GM21367 (cell line): ENCODE data around the gene ZNF778.
"Not testable (repeated sequence)": the region's sequence is repeated elsewhere in the genome, so short reads cannot be mapped to it uniquely, and the experiment has no call there.

Experiments
- ATAC-seq: cut with Tn5 transposase; IDR thresholded peaks from one replicate; pipeline ENCODE4 v1.9.1; 2021; ENCODE audit not compliant: unreplicated experiment

Gene ZNF778

DNA sequence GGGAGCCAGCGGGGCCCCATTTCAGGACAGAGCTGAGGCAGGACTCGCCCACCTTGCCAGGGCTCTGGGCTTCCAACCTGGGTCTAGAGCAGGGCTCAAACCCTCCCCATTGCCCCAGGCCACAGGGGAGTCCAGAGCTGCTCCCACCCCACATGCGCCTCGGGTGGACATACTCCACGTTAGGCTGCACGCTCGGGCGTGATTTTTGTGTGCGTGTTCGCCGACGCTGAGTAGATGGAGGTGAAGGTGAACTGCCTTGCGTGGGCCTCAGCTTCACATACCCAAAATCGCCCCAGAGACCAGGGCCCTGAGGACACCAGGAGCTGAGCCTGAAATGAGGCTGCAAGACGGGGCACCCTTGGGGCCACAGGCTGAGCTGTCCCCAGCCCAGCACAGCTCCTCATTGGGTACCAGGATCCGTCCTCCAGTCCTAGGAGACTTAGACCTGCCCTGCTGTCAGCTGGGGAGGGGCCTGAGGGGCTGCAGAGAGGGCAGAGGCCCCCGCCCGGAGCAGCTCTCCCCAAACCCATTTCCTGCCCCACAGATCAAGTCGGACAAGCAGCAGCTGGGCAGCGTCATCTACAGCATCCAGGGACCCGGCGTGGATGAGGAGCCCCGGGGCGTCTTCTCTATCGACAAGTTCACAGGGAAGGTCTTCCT is 37.7 kb upstream of the ZNF778 start:
- no peak for ATAC-seq

DNA sequence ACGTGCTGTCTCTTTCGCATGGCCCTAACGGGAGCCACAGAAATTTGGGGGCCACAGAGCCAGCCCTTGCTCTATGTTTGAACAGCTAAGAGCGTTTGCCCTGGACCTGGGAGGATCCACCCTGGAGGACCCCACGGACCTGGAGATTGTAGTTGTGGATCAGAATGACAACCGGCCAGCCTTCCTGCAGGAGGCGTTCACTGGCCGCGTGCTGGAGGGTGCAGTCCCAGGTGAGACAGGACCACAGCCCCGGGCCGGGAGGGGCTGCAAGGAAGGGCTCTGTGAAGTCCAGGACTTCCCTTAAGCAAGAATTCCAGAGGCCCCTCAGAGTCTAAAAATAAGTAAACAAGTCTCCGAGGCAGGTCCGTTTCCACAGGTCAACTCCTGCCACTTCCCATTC is 34.0 kb upstream of the ZNF778 start:
- no peak for ATAC-seq

- ATAC-seq, result no peak
Measured at GRCh38 chr16:89183975-89184676, 33.4 kb upstream of the ZNF778 start.

DNA sequence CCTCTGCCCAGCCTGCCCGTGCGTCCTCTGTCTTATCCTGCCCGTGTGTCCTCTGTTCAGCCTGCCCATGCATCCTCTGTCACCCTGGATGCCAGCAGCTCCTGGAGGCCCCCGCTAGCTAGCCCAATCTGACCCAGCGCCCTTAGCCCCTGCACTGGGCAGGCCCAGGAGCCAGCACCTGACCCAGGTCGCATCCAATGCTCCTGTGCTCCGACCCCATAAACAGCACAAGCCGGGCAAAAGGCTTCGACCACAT is 32.9 kb upstream of the ZNF778 start:
- ATAC-seq, result no peak

- no peak for ATAC-seq
Measured at GRCh38 chr16:89184933-89185794, 32.3 kb upstream of the ZNF778 start.

DNA sequence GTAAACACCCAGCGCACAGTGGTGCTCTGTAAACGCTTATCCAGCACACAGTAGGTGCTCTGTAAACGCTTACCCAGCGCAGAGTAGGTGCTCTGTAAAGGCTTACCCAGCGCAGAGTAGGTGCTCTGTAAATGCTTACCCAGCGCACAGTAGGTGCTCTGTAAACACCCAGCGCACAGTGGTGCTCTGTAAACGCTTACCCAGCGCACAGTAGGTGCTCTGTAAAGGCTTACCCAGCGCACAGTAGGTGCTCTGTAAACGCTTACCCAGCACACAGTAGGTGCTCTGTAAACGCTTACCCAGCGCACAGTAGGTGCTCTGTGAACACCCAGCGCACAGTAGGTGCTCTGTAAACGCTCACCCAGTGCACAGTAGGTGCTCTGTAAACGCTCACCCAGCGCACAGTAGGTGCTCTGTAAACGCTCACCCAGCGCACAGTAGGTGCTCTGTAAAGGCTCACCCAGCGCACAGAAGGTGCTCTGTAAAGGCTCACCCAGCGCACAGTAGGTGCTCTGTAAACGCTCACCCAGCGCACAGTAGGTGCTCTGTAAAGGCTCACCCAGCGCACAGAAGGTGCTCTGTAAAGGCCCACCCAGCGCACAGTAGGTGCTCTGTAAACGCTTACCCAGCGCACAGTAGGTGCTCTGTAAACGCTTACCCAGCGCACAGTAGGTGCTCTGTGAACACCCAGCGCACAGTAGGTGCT is 31.5 kb upstream of the ZNF778 start:
- not testable (repeated sequence) for ATAC-seq

DNA sequence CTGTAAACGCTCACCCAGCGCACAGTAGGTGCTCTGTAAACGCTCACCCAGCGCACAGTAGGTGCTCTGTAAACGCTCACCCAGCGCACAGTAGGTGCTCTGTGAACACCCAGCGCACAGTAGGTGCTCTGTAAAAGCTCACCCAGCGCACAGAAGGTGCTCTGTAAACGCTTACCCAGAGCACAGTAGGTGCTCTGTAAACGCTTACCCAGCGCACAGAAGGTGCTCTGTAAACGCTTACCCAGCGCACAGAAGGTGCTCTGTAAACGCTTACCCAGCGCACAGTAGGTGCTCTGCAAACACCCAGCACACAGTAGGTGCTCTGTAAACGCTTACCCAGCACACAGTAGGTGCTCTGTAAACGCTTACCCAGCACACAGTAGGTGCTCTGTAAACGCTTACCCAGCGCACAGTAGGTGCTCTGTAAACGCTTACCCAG is 30.9 kb upstream of the ZNF778 start:
- not testable (repeated sequence) for ATAC-seq

GRCh38 chr16:89187032-89187769 is 30.3 kb upstream of the ZNF778 start:
- ATAC-seq, result no peak

- ATAC-seq, result no peak
Measured at GRCh38 chr16:89187770-89188392, 29.6 kb upstream of the ZNF778 start.

DNA sequence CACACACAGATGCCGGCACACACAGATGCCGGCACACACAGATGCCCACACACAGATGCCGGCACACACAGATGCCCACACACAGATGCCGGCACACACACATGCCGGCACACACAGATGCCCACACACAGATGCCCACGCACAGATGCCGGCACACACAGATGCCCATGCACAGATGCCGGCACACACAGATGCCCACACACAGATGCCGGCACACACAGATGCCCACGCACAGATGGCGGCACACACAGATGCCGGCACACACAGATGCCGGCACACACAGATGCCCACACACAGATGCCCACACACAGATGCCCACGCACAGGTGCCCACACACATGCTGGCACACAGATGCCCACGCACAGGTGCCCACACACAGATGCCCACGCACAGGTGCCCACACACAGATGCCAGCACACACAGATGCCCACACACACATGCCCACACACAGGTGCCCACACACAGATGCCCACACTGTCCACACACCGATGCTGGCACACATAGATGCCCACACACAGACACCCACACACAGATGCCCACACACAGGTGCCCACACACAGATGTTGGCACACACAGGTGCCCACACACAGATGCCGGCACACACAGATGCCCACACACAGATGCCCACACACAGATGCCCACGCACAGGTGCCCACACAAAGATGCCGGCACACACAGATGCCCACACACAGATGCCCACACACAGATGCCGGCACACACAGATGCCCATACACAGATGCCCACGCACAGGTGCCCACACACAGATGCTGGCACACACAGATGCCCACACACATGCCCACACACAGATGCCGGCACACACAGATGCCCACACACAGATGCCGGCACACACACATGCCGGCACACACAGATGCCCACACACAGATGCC is 28.8 kb upstream of the ZNF778 start:
- not testable (repeated sequence) for ATAC-seq

- ATAC-seq, result no peak
Measured at GRCh38 chr16:89189358-89190025, 28.0 kb upstream of the ZNF778 start.

- ATAC-seq, result no peak
Measured at GRCh38 chr16:89190150-89190958, 27.1 kb upstream of the ZNF778 start.

DNA sequence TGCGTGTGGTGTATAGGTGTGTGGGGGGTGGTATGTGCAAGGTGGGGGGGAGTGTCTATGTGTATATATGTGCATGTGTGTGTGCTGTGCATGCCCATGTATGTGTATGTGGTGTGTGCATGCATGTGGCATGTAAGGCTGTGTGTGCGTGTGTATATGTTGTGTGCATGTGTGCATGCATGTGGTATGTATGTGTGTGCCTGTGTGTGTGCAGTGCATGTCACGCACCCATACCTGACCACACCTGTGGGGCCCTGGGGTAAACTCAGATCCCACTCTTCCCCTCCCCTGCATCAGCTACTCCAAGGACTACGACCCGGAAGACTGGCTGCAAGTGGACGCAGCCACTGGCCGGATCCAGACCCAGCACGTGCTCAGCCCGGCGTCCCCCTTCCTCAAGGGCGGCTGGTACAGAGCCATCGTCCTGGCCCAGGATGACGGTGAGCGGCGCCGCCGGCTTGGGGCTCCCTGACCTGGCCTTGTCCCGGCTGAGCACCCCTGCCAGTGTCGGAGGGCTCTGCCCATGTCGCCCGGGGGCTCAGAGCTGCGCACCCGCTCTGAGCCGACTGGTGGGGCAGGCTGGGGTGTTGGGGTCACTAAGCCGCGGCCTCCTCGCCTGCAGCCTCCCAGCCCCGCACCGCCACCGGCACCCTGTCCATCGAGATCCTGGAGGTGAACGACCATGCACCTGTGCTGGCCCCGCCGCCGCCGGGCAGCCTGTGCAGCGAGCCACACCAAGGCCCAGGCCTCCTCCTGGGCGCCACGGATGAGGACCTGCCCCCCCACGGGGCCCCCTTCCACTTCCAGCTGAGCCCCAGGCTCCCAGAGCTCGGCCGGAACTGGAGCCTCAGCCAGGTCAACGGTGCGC is 26.2 kb upstream of the ZNF778 start:
- no peak for ATAC-seq

GRCh38 chr16:89191901-89192185 is 25.7 kb upstream of the ZNF778 start:
- no peak for ATAC-seq

- ATAC-seq, result not testable (repeated sequence)
Measured at GRCh38 chr16:89192186-89192955, 25.1 kb upstream of the ZNF778 start.

- no peak for ATAC-seq
Measured at GRCh38 chr16:89192956-89193575, 24.4 kb upstream of the ZNF778 start.
